ENCODE results near the gene ACSF3. TPM values are rescaled to one million over a fixed set of nuclear protein-coding genes. Genes with fewer than 3 reads are reported as not detected.

The ACSF3 gene
- total RNA-seq, 4 donors from 2014 or later, result 29.9 to 48.0 (median 40.3) TPM

DNA sequence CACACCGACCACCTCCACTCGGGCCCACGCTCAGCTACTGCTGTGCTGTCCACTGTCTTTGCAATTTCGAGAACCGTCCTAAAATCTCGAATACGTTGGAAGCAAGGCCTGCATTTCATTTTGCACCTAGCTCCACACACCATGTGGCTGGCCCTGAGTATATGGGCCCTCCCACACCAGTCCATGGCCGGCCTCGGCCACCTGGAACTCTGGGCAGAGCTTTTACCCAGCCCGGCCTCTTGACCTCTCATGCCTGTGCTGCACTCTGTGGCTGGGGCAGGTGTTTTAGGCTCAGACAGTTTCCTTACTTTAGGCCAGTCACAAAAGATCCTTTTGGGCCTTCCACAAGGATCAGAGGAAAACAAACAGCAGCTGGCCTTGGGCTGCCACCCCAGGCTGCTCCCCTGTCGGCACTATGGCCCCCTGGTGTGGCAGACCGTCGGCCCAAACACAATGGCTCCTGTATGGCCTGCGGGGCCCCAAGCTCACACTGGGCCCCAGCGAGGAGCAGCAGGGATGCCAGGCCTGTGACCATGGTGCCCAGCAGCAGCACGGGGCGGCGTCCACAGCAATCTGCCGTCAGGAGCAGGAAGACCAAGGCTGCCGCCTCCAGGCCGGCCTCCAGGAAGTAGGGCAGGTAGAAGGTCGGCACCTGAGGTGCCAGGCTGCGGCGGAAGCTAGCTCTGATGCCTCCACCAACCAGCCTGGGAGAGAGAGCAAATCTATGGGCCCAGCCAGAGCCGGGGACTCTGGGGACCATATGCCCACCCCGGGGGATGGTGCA, 104.2 kb downstream of the ACSF3 start:
- H3K4me1 ChIP-seq, result peaks cover 0 to 33% (median 7%) of the 10 kb centered on the region in 4 donors
- TF ChIP-seq EP300 (IDR thresholded peaks at IDR 0.05) (no peak), POLR2A (IDR thresholded peaks at IDR 0.05) (no peak)
- TF ChIP-seq, protein P1, sequence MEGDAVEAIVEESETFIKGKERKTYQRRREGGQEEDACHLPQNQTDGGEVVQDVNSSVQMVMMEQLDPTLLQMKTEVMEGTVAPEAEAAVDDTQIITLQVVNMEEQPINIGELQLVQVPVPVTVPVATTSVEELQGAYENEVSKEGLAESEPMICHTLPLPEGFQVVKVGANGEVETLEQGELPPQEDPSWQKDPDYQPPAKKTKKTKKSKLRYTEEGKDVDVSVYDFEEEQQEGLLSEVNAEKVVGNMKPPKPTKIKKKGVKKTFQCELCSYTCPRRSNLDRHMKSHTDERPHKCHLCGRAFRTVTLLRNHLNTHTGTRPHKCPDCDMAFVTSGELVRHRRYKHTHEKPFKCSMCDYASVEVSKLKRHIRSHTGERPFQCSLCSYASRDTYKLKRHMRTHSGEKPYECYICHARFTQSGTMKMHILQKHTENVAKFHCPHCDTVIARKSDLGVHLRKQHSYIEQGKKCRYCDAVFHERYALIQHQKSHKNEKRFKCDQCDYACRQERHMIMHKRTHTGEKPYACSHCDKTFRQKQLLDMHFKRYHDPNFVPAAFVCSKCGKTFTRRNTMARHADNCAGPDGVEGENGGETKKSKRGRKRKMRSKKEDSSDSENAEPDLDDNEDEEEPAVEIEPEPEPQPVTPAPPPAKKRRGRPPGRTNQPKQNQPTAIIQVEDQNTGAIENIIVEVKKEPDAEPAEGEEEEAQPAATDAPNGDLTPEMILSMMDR (IDR thresholded peaks at IDR 0.05), result no peak
- no peak for DNase-seq (ENCODE audit: low spot score in 2 of 2)
- peaks cover 0 to 5% (median 0%) of the 10 kb centered on the region in 4 donors for H3K9me3 ChIP-seq
- H3K27me3 ChIP-seq, result peaks cover 0 to 45% of the 10 kb centered on the region in 2 donors
- no peaks in the 10 kb centered on the region for H3K36me3 ChIP-seq
- H3K27ac ChIP-seq, result no peak overlapping the region
- 76 to 84% methylated on average over 23 to 25 of the region's 26 CpGs for WGBS, 2 donors
- H3K4me3 ChIP-seq, result no peak overlapping the region

GRCh38 chr16:89198417-89199240, 105.0 kb downstream of the ACSF3 start:
- no peak for DNase-seq (ENCODE audit: low spot score in 2 of 2)
- Histone ChIP-seq H3K36me3 (no peaks in the 10 kb centered on the region), H3K4me3 (no peak overlapping the region), H3K9me3 (peaks cover 0 to 10% (median 0%) of the 10 kb centered on the region in 4 donors), H3K4me1 (peaks cover 0 to 28% (median 7%) of the 10 kb centered on the region in 4 donors), H3K27ac (no peak overlapping the region), H3K27me3 (peaks cover 0 to 54% of the 10 kb centered on the region in 2 donors)
- TF ChIP-seq POLR2A (IDR thresholded peaks at IDR 0.05) (no peak), EP300 (IDR thresholded peaks at IDR 0.05) (no peak)
- TF ChIP-seq, protein P1 (IDR thresholded peaks at IDR 0.05), result no peak
- 84 to 85% methylated on average over 13 to 28 of the region's 28 CpGs for WGBS, 2 donors

- no peak for TF ChIP-seq EP300 (IDR thresholded peaks at IDR 0.05)
- TF ChIP-seq, protein P1 (IDR thresholded peaks at IDR 0.05), result no peak
- TF ChIP-seq POLR2A (IDR thresholded peaks at IDR 0.05), result no peak
- Histone ChIP-seq H3K4me3 (no peak overlapping the region), H3K9me3 (peaks cover 0 to 10% (median 0%) of the 10 kb centered on the region in 4 donors), H3K4me1 (peaks cover 0 to 28% (median 7%) of the 10 kb centered on the region in 4 donors), H3K27ac (no peak overlapping the region), H3K36me3 (no peaks in the 10 kb centered on the region), H3K27me3 (peaks cover 0 to 62% of the 10 kb centered on the region in 2 donors)
- 70 to 75% methylated on average over 15 to 18 of the region's 22 CpGs for WGBS, 2 donors
- no peak for DNase-seq (ENCODE audit: low spot score in 2 of 2)
Measured at GRCh38 chr16:89199241-89200123, 105.8 kb downstream of the ACSF3 start.

GRCh38 chr16:89200124-89200849, 106.6 kb downstream of the ACSF3 start, which contains the start of gene SLC22A31:
Gene SLC22A31 (minus strand): TSS chr16:89200537. CDS start chr16:89200501, 36 bp downstream.
- WGBS, 2 donors, result 12 to 19% methylated on average over 26 to 28 of the region's 28 CpGs
- Histone ChIP-seq H3K36me3 (no peaks in the 10 kb centered on the region), H3K27ac (no peak within 1 kb of the TSS), H3K4me1 (peaks cover 0 to 28% (median 7%) of the 10 kb centered on the region in 4 donors), H3K9me3 (peaks cover 0 to 10% (median 0%) of the 10 kb centered on the region in 4 donors), H3K4me3 (peak within 1 kb of the TSS in 2 of 4 donors; percentile 18 to 47), H3K27me3 (peaks cover 0 to 70% of the 10 kb centered on the region in 2 donors)
- DNase-seq (ENCODE audit: low spot score in 2 of 2), result no peak
- no peak for TF ChIP-seq POLR2A (IDR thresholded peaks at IDR 0.05)
- TF ChIP-seq, protein P1 (IDR thresholded peaks at IDR 0.05), result no peak
- no peak for TF ChIP-seq EP300 (IDR thresholded peaks at IDR 0.05)
